Activated naive CD8-positive, alpha-beta T cell treated with anti-CD3 and anti-CD28 coated beads for 36 hours (primary cell): ENCODE measurements around the gene IFITM10. TPM values are rescaled to one million over a fixed set of nuclear protein-coding genes. Genes with fewer than 3 reads are reported as not detected.
A peak's percentile ranks its signal among the peaks of the same experiment; 100 is the strongest.
"Not testable (repeated sequence)": the region's sequence is repeated elsewhere in the genome, so short reads cannot be mapped to it uniquely, and the experiment has no call there.

Source experiments
- DNase-seq: peaks from one replicate; pipeline ENCODE4 v3.0.0; 2021
- H3K27ac Mint-ChIP-seq: one replicate; pipeline ENCODE4 v1.8.0; 2022; ENCODE audit warnings: mild to moderate bottlenecking, moderate library complexity, mixed read lengths
- H3K27me3 Mint-ChIP-seq: one replicate; pipeline ENCODE4 v1.8.0; 2022; ENCODE audit warnings: mild to moderate bottlenecking, mixed read lengths
- H3K36me3 Mint-ChIP-seq: one replicate; pipeline ENCODE4 v1.8.0; 2021; ENCODE audit warnings: mild to moderate bottlenecking, mixed read lengths
- H3K4me1 Mint-ChIP-seq: one replicate; pipeline ENCODE4 v1.8.0; 2021; ENCODE audit warnings: mixed read lengths
- H3K4me3 Mint-ChIP-seq: one replicate; pipeline ENCODE4 v1.8.0; 2022; ENCODE audit warnings: mild to moderate bottlenecking, moderate library complexity, mixed read lengths
- H3K9me3 Mint-ChIP-seq: one replicate; pipeline ENCODE4 v1.8.0; 2022; ENCODE audit warnings: mixed read lengths
- total RNA-seq, 2 experiments: library from RNA; stranded (reverse); gene quantifications; one replicate each; pipeline ENCODE4 v1.2.3, GENCODE V29; 2021

IFITM10 gene
- total RNA-seq, 2 experiments from 2014 or later = not detected

GRCh38 chr11:1692708-1693326, 57.6 kb downstream of the IFITM10 start:
- Mint-ChIP-seq H3K36me3 (no peaks in the 10 kb centered on the region), H3K9me3 (no peaks in the 10 kb centered on the region), H3K27me3 (peaks cover 51% of the 10 kb centered on the region), H3K4me3 (peak overlapping the region; percentile 69), H3K4me1 (peaks cover 4% of the 10 kb centered on the region), H3K27ac (no peak overlapping the region)
- DNase-seq = no peak

GRCh38 chr11:1691878-1692707, 58.3 kb downstream of the IFITM10 start:
- Mint-ChIP-seq H3K4me3 (no peak overlapping the region), H3K9me3 (no peaks in the 10 kb centered on the region), H3K36me3 (no peaks in the 10 kb centered on the region), H3K27me3 (peaks cover 51% of the 10 kb centered on the region), H3K4me1 (peaks cover 4% of the 10 kb centered on the region), H3K27ac (no peak overlapping the region)
- DNase-seq = no peak

- H3K36me3 Mint-ChIP-seq = no peaks in the 10 kb centered on the region
- no peak overlapping the region for H3K4me3 Mint-ChIP-seq
- H3K27ac Mint-ChIP-seq = no peak overlapping the region
- H3K27me3 Mint-ChIP-seq = peaks cover 51% of the 10 kb centered on the region
- no peaks in the 10 kb centered on the region for H3K9me3 Mint-ChIP-seq
- H3K4me1 Mint-ChIP-seq = peaks cover 4% of the 10 kb centered on the region
- DNase-seq = no peak
These were observed 59.1 kb downstream of the IFITM10 start for GRCh38 chr11:1691026-1691877.

GRCh38 chr11:1690167-1691025, 60.0 kb downstream of the IFITM10 start:
- DNase-seq = no peak
- H3K27ac Mint-ChIP-seq = no peak overlapping the region
- H3K4me3 Mint-ChIP-seq = no peak overlapping the region
- H3K27me3 Mint-ChIP-seq = peaks cover 51% of the 10 kb centered on the region
- peaks cover 4% of the 10 kb centered on the region for H3K4me1 Mint-ChIP-seq
- H3K36me3 Mint-ChIP-seq = no peaks in the 10 kb centered on the region
- no peaks in the 10 kb centered on the region for H3K9me3 Mint-ChIP-seq

GRCh38 chr11:1689250-1690166, 60.9 kb downstream of the IFITM10 start:
- not testable (repeated sequence) for H3K4me3 Mint-ChIP-seq, H3K9me3 Mint-ChIP-seq, DNase-seq, H3K36me3 Mint-ChIP-seq, H3K4me1 Mint-ChIP-seq, H3K27ac Mint-ChIP-seq
- peaks cover 51% of the 10 kb centered on the region for H3K27me3 Mint-ChIP-seq

- H3K27ac Mint-ChIP-seq, H3K4me3 Mint-ChIP-seq, H3K36me3 Mint-ChIP-seq, DNase-seq, H3K4me1 Mint-ChIP-seq, H3K9me3 Mint-ChIP-seq: not testable (repeated sequence)
- H3K27me3 Mint-ChIP-seq = peaks cover 48% of the 10 kb centered on the region
These were observed 62.0 kb downstream of the IFITM10 start for GRCh38 chr11:1688336-1688947.

GRCh38 chr11:1686220-1686619, 64.2 kb downstream of the IFITM10 start:
- H3K4me1 Mint-ChIP-seq, DNase-seq, H3K36me3 Mint-ChIP-seq, H3K27ac Mint-ChIP-seq, H3K4me3 Mint-ChIP-seq, H3K9me3 Mint-ChIP-seq: not testable (repeated sequence)
- H3K27me3 Mint-ChIP-seq = peaks cover 30% of the 10 kb centered on the region

GRCh38 chr11:1684886-1685874, 65.2 kb downstream of the IFITM10 start:
- not testable (repeated sequence) for H3K4me1 Mint-ChIP-seq, H3K9me3 Mint-ChIP-seq, DNase-seq, H3K4me3 Mint-ChIP-seq, H3K27ac Mint-ChIP-seq, H3K36me3 Mint-ChIP-seq
- peaks cover 23% of the 10 kb centered on the region for H3K27me3 Mint-ChIP-seq

- not testable (repeated sequence) for H3K9me3 Mint-ChIP-seq, H3K4me1 Mint-ChIP-seq, H3K4me3 Mint-ChIP-seq, DNase-seq, H3K36me3 Mint-ChIP-seq, H3K27ac Mint-ChIP-seq
- peaks cover 12% of the 10 kb centered on the region for H3K27me3 Mint-ChIP-seq
These were observed 66.4 kb downstream of the IFITM10 start for GRCh38 chr11:1683904-1684572.

GRCh38 chr11:1683216-1683615, 67.2 kb downstream of the IFITM10 start:
- H3K4me3 Mint-ChIP-seq, H3K36me3 Mint-ChIP-seq, H3K4me1 Mint-ChIP-seq, H3K9me3 Mint-ChIP-seq, DNase-seq, H3K27me3 Mint-ChIP-seq, H3K27ac Mint-ChIP-seq: not testable (repeated sequence)
